Camera-type eye (tissue), 1 donor: ENCODE measurements around the gene CAPN9. TPM values are rescaled to one million over a fixed set of nuclear protein-coding genes. Genes with fewer than 3 reads are reported as not detected.

ENCODE experiments used
- total RNA-seq: library from RNA; depleted of rRNA; stranded (reverse); fragments of >200 nt; gene quantifications from one replicate; pipeline ENCODE4 v1.2.3, GENCODE V29; 2014

CAPN9 gene, protein sequence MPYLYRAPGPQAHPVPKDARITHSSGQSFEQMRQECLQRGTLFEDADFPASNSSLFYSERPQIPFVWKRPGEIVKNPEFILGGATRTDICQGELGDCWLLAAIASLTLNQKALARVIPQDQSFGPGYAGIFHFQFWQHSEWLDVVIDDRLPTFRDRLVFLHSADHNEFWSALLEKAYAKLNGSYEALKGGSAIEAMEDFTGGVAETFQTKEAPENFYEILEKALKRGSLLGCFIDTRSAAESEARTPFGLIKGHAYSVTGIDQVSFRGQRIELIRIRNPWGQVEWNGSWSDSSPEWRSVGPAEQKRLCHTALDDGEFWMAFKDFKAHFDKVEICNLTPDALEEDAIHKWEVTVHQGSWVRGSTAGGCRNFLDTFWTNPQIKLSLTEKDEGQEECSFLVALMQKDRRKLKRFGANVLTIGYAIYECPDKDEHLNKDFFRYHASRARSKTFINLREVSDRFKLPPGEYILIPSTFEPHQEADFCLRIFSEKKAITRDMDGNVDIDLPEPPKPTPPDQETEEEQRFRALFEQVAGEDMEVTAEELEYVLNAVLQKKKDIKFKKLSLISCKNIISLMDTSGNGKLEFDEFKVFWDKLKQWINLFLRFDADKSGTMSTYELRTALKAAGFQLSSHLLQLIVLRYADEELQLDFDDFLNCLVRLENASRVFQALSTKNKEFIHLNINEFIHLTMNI
- 0.33 TPM for total RNA-seq

DNA sequence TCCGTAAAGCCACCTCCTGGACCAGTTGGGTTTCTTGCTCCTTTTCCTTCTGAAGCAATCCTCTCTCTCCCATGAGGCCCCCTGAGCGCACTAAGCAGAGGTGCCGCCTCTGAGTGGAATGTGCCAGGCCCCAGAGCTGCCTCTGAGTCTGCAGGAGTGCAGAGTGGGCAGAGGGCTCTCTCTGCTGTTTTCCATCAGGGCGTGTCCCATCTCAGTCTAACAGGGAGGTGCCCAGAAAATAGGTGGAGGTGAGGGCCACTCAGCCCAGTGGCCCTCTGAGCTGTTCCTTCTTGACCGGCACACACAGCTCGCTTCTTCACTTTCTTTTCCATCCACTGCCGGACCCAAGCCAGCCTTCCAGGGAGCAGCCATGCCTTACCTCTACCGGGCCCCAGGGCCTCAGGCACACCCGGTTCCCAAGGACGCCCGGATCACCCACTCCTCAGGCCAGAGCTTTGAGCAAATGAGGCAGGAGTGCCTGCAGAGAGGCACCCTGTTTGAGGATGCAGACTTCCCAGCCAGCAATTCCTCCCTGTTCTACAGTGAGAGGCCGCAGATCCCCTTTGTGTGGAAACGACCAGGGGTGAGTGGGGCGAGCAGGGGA is at the start of gene CAPN9:
CAPN9 (plus strand) TSS at position 262 of the 604 bp plus-strand sequence; CDS start at position 371, 109 bp downstream.

DNA sequence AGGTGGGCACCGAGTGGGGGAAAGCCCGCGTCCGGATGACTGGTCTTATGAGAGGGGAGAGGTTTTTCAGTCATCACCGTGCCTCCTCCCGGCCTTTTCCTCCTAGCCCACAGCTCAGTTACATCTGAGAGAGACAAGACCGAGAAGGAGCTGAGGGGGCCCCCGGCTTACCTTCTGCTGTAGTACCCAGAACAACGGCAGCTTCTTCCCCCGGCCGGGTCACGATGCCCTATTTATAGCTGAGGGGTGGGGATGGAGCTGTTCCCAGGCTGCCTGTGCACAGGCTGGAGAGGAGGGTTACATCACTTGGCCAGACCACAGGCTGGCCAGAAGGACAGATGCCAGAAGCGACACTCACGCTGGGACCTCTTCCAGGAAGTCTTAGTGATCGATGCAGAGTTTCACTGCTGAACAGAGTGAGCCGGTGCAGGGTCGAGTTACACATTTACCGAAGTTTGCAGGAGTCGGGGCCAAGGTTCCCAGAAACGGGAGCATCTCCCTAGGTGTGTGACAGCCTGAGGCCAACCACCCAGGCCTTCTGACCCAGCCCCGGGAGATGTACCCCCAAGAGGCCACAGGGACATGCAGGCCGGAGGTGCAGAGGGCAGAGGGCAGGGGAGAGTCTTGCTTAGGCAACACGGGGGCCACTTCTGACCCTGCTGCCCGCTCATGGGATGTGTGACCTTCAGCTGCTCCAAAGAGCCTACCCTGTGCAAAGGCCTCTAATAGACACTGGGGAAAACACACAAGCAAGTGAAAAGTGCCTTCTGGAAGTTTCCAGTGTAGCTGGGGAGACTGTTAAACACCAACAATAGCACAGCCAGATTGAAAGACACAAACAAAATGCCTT is 33.0 kb upstream of the CAPN9 start, which contains the start of gene AGT:
AGT (minus strand) TSS at position 208 of the 850 bp plus-strand sequence. CDS start 3,299 bp downstream, outside the sequence.

Other genes starting within 250 kb of the CAPN9 start
- 36.3 TPM for gene COG2, start 104.9 kb upstream of the CAPN9 start, total RNA-seq
- 4.8 TPM for gene AGT, start 33.3 kb upstream of the CAPN9 start, total RNA-seq
- 53.7 TPM for gene C1orf198, start 121.1 kb downstream of the CAPN9 start, total RNA-seq
- gene TTC13, start 231.5 kb downstream of the CAPN9 start, total RNA-seq = 33.4 TPM
- gene ARV1, start 231.7 kb downstream of the CAPN9 start, total RNA-seq = 18.6 TPM